NCI-H526 treated with DMSO at 0.1 percent for 48 hours (cell line): ENCODE results near the gene C1orf115.
"Not testable (repeated sequence)": the region's sequence is repeated elsewhere in the genome, so short reads cannot be mapped to it uniquely, and the experiment has no call there.

Source experiments
- DNase-seq: peaks from one replicate; lab custom pipeline; 2025; lab: John Stamatoyannopoulos, UW

C1orf115 gene

GRCh38 chr1:220726634-220727033, 36.5 kb downstream of the C1orf115 start:
- DNase-seq = no peak

GRCh38 chr1:220727519-220727918, 37.4 kb downstream of the C1orf115 start:
- no peak for DNase-seq

GRCh38 chr1:220730486-220730885, 40.3 kb downstream of the C1orf115 start:
- DNase-seq = no peak

- DNase-seq = no peak
Measured at GRCh38 chr1:220732137-220732536, 42.0 kb downstream of the C1orf115 start.

- DNase-seq = no peak
Measured at GRCh38 chr1:220732621-220733020, 42.5 kb downstream of the C1orf115 start.

- peak; percentile 55 for DNase-seq
Measured at GRCh38 chr1:220733086-220733601, 43.0 kb downstream of the C1orf115 start.

- no peak for DNase-seq
Measured at GRCh38 chr1:220734571-220735326, 44.6 kb downstream of the C1orf115 start.

- not testable (repeated sequence) for DNase-seq
Measured at GRCh38 chr1:220736283-220736682, 46.1 kb downstream of the C1orf115 start.

GRCh38 chr1:220741349-220741748, 51.2 kb downstream of the C1orf115 start:
- DNase-seq = no peak

GRCh38 chr1:220741825-220742224, 51.7 kb downstream of the C1orf115 start:
- DNase-seq = no peak

GRCh38 chr1:220742520-220742919, 52.4 kb downstream of the C1orf115 start:
- no peak for DNase-seq

- DNase-seq = no peak
Measured at GRCh38 chr1:220746851-220747250, 56.7 kb downstream of the C1orf115 start.

GRCh38 chr1:220747437-220748088, 57.4 kb downstream of the C1orf115 start:
- DNase-seq = no peak

- DNase-seq = peak; percentile 53
Measured at GRCh38 chr1:220748089-220748934, 58.1 kb downstream of the C1orf115 start, which contains the start of gene MTARC2. Gene MTARC2 (plus strand): TSS chr1:220748322. CDS start chr1:220748532, 210 bp downstream.
